ENCODE data around the gene NDST1.
"Not testable (repeated sequence)": the region's sequence is repeated elsewhere in the genome, so short reads cannot be mapped to it uniquely, and the experiment has no call there.

Gene NDST1

DNA sequence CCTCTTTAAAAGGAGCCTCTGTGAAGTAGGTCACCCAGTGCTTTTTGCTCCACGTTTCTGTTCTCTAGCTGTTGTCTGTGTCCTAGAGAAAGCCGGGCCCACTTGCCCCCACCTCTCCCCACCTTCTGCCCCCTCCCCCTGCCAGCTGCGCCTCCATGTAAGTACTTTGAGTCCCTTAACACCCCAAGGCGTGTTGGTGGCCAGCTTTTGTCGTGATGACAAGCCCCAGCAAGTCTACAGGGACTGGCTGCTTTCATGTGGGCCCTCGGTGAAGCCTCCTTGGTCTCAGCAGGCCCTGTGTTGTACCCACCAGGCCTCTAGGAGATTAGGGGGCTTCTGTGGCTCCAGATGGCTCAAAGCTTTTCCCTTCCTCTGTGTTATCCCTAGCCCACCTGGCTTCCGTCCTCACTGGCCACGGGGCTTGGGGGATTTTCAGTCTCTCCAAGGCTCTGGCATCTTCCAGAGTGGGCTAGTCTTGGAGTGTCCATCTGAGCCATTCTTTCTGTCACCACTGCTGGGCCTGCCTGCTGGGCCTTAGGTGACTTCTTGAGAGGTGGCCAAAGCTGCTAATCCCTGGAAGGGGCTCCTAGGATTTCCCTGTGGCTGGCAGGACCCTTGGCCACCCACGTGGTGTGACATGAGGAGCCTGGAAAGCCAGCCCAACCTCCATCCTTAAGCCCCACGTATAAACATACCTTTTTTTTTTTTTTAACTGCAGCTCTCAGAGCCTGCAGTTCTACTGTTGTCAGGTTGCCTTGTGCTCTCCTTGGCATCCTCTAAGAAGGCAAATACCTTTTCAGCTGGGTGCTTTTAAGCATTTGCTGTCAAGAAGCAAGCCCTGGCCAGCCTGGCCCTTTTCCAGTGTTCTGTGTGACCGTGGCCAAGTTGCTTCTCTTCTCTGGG is 1.1 kb upstream of the NDST1 start:
- no peak for DNase-seq

DNA sequence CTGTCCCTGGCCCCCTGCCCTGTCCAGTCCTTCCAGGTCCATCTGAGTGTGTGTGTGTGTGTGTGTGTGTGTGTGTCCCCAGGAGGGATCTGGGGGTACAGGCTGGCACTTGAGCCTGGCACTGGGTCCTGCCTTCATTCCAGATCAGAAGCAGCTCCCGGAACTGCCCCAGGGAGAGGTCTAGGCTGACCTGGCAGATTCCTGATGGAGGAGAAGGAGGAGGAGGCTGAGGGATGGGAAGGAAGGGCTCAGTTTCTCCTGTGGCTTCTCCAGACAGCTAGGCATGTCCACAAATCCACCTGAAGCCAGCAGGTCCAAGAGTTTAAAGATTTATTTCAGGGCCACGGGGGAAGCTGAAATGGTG is 328 bp downstream of the NDST1 start:
- DNase-seq: no peak

DNA sequence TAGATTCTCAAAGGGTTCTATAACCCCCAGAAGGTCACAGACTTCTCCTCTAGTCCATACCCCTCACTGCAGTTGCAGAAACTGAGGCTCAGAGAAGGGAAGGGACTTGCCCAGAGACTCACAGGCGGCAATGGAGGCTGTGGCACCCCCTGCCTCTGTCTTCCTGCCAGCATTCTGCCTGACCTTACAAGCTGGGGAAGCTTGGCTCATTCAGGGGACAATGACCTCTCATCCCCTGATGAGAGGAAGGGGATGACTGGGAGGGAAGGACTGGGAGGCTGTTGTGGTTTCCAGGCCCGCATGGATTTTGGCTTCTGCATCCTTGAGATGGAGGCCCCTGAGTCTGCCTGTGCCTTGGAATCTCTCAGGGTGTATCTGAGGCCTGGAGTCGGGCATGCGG is 897 bp downstream of the NDST1 start:
- DNase-seq: no peak

DNA sequence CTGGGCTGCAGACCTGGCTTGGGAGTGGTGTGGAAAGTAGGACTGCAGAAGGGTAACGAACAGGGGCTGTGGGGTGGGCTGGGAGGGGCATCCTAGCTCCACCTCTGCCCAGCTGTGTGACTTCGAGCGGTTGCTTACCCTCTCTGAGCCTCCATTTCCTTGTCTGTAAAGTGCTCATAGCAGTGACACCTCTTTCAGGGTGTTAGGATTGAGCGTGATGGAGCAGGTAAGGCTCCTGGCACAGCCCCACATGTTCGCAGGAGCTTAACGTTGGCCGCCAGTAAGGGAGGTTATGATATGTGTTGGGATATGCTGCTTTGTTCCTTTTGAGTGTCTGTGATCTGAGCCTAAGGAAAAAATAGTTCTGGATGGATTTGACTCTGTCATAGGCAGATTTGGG is 2.1 kb downstream of the NDST1 start:
- no peak for DNase-seq

DNA sequence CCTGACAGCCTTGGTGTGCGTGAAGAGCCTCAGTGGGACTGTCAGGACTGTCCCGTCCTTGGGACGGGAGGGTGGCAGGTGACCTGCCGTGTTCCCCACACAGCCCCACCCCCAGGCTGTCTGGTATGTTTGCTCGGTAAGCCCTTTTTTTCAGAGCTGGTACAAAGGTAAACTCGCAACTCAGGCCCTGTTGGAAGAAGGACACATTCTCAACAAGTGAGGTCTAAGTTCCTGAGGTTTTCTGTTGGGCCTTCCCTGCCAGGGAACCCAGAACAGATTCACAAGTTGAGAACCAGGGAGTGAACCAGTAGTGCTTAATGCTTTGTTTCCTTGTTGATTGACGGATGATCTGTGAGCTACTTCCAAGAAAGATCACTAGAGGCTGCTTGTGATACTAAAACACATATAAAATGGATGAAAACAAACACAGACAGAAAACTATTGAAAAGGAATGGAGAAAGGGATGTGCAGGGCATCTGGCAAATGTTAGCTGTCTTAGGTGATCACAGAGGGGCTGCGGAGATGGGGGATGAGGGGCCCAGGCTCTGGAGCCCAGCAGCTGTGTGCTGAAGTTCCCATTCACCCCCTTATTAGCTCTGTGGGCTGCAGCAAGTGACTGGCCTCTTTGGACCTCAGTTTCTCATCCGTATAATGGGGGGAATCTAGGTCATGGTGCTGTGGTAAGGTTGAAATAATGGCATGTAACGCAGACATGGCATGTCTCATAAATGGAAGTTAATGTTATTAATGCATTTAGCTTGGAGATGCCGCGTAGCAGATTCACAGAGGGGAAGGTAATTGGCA is 2.7 kb downstream of the NDST1 start:
- DNase-seq: no peak

DNA sequence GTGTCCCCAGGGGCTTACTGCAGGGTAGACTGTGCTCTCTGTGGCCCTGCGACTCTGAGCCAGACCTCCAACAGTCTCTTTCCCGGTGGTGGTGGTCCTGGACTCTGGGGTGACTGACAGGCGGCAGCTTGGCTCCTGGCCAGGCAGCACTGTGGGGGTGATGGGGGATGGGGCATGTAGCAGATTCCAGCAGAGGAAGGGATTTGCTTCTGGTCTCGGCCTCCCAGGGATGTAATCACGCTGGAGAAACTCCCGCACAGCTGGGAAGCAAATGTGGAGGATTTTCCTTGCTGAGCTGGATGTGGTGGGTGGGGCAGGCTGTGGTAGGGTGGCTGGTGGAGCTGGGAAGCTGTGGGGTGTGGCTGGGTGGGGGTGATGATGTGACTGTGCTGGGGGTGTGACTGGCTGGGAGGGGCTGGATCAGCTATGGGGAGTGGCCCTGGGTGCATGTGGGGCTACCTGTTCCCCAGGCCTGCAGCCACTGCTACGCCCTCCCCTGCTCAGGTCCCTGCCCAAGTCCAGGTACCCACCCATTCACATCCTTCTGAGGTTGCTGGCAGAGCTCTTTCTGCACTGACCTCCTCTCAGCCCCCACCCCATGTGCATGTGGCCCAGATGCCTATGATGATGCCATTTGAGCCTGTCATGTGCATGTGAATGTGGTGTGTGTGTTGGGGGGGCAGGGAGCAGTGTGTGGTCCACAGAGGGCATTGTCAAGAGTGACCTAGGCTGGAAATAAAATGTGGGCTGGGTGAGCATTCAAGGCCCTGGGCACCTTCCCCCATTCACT is 3.8 kb downstream of the NDST1 start:
- DNase-seq: peak in 14 of 56 donors; percentile 26 to 79 (median 40)

DNA sequence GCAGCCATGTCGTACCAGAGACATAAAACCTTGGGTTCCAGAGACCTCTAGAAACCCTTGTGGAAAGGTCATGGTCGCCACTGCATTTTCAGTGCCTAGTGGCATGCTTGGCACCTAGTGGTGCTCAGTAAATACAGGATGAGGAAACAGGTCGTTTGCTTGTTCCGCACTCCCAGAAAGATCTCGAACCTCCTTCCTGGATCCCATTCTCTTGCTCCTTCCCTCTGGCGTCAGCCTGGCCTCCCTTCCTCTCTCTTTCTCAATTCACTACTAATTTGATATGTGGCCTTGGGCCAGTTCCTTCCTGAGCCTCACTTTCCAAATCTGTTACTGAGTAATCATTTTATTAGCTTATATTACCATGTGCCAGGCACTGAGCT is 4.4 kb downstream of the NDST1 start:
- DNase-seq: no peak

DNA sequence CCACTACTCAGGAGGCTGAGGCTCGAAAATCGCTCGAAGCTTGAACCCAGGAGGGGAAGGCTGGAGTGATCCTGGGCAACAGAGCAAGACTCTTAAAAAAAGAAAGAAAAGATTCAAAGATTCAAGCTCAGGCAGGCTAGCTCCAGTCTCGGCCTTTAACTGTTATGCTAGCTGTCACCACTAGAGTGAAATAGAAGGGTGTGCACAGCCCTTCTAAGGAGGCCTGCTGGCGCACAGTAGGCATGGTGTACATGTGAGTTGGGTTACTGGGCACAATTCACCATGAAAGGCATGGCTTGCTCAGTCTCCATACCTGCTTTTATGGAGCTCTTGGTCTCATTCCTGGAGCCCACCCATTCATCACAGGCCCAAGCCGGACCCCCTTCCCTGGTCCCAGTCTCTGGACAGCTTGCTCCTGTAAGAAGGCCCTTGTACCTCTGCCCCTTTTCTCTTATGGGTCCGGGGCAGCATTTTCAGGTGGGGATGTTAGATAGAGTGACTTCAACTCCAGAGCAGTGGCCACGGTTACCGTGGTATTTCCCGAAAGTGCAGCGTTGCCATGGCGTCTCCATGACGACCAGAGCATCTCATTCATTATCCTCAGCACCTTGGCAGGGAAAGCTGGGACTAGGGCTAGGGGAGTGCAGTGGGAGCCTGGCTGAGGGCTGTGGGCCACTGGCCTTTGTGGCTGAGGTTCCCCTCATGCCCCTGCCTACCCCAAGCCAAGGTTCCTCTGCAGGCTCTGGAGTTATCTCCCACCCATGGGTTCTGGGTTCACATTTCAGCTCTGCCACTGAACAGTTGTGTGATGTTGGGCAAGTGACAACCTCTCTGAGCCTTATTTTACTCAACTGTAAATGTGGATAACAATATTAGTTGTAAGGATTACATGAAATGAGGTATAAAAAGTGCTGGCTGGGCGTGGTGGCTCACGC is 5.7 kb downstream of the NDST1 start:
- DNase-seq: peak in 21 of 56 donors; percentile 28 to 61 (median 48)

DNA sequence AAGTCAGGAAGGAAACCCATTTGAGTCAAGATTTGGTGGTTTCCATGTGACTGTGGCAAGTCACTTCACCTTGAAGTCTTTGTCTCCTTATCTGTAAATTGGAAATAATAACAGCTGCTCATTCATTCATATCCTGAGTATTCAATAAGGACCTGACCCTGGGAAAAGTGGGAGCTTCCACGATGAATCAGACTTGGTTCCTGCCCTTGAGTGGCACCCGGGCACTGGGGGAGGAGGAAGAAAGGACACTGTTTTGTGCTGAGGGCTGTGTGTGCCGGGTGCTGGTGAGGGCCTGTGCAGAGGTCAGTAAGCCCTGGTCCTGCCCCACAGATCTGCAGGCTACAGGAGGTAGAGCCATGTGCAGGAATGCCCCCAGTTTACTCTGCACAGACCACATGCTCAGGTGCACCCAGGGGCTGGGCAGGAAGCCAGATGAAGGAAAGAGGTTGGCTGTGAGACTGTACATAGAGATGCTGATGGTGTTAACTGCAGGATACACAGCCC is 6.8 kb downstream of the NDST1 start:
- no peak for DNase-seq

DNA sequence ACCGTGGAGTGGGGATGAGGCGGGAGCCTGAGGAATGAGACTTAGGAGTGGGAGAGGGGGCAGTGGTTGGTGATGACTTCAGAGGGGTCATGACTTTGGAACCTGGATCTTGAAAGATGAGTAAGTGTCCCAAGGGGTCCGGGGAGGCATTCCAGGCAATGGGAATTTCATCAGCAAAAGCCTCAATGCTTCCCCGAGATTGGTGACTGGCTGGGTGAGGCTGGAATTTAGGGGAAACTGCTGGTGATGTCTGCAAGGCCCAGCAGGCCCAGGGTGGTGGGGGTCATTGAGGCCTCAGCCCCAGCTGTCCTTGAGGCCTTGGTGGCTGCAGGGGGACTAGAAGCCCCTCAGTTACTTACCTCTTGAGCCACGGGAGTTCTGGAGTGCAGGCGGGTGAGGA is 7.5 kb downstream of the NDST1 start:
- no peak for DNase-seq

DNA sequence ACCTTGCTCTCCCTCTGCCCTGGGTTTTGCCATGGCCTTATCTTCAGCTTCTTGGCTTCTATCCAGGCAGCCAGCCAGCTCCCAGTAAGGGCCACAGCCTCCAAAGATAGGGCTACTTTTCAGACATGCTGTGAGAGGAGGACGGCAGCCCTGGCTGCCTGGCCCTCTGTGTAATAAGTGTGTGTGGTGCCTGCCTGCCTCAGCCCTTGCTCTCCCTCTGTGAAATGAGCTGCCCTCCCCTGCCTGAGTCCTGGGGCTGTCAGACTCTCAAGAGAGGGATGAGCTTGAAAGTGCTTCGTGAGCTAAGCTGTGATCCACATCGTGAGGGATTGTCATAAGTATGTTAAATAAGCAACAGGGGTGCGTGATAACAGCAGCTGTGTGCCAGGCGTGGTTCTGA is 8.1 kb downstream of the NDST1 start:
- DNase-seq: no peak

DNA sequence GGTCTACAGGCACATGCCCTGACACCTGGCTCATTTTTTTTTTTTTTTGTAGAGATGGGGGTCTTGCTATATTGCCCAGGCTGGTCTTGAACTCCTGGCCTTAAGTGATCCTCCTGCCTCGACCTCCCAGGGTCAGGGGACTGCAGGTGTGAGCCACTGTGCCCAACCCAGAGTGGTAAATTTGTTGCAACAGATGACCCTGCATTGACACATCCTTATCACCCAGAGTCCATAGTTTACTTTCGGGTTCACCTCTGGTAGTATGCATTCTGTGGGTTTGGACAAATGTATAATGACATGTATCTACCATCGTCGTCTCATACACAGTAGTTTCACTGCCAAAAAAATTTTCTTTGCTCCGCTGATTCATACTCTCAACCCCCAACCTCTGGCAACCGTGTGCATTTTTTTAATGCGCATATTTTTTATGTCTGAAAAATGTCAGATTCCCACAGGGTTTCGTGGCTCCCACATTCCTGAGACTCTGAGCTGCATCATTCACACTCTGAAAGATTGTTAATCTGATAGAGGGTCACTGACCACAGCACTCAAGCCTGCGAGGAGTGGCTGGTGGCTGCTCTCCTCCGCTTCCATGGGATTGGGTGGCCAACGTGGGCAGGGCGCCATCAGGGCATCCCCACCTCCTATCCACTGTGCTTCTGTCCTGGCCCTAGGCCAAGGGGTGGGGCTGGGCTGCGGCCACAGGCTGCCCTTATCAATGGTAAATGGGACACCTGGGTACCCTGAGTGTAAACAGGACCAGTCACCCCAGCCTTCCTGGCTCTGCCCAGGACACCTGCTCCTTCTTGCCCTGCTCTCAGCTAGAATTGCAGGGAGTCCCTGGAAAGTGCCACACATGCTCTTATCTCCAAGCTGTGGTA is 9.6 kb downstream of the NDST1 start:
- peak in 7 of 56 donors; percentile 21 to 79 (median 29) for DNase-seq

DNA sequence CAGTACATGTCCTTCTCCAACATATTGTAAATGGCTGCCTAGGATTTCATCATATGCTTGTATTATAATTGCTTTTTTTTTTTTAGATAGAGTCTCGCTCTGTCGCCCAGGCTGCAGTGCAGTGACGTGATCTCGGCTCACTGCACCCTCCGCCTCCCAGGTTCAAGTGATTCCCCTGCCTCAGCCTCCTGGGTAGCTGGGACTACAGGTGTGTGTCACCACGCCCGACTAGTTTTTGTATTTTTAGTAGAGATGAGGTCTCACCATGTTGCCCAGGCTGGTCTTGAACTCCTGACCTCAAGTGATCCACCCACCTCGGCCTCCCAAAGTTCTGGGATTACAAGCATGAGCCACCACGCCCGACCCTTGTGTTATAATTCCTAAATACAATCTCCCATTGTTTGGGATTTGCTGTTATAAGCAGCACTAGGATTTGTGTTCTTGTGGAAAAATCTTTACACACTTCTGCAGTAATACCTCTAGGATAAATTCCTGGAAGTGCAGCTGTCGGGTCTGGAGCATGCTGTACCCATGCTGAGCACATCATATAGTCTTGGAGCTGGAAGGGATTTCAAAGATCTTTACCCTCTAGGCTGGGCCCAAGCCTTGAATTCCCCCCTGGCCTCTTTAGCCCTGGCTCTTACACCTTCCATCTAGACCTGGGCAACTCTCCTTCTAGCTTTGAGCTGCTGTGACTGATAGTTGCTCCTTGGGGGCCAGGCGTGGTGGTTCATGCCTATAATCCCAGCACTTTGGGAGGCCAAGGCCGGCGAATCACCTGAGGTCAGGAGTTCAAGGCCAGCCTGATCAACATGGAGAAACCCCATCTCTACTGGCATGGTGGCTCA is 11.0 kb downstream of the NDST1 start:
- DNase-seq: not testable (repeated sequence)

DNA sequence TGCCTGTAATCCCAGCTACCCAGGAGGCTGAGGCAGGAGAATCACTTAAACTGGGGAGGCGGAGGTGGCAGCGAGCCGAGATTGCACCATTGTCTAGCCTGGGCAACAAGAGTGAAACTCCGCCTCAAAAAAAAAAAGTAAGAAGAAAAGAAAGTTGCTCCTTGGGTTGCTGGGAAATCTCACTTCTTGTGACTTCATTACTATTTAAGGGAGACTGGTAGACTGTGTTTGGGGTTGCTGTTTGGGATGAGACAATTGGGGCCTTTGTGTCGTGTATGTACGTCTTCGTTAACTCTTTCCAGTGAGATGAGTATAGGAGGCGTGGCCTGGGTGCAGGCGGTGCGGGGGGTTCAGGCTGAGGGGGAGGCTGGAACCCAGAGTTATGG is 11.6 kb downstream of the NDST1 start:
- peak in 1 of 56 donors; percentile 36 for DNase-seq

DNA sequence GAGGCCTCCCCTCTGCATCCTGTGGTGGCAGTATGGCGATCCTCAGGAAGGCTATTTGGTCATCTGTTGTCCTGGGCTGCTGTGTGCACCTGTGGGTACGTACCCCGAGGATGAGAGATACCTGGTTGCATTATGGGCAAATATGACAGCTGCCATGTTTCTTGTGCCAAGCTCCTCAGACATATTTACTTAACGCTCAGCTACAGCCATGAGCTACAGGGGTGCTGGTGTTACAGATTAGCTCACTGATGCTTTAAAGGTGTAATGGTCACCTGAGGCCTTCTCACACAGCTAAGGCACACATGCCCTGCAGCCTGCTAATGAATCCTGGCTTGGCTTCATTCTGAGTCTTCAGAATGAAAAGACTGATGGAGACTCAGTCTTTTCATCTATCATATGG is 12.0 kb downstream of the NDST1 start:
- no peak for DNase-seq

DNA sequence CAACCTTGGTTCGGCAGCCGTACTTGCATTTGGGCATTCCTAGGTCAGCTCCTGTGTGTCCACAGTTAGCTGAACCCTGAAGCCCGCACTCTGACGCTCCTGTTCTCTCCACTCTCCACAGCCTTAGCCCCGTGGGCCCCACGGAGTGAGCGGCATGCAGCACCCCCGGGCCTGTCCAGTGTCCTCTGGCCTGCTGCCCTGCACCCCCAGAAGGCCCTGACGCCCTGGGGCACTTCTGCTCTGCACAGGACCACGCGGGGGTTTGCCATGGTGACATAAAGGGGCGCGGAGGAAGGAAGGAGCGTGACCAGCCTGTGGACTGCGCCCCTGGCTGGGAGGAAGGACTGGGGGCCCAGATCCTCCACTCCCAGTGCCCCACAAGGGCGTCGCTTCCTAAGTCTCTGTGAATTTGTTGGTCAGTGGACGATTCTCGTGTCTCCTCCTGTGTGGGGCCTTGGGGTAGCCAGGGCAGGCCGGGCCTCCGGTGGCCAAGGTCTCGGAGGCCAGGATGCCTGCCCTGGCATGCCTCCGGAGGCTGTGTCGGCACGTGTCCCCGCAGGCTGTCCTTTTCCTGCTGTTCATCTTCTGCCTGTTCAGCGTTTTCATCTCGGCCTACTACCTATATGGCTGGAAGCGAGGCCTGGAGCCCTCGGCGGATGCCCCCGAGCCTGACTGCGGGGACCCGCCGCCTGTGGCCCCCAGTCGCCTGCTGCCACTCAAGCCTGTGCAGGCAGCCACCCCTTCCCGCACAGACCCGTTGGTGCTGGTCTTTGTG is 13.0 kb downstream of the NDST1 start:
- DNase-seq: no peak

DNA sequence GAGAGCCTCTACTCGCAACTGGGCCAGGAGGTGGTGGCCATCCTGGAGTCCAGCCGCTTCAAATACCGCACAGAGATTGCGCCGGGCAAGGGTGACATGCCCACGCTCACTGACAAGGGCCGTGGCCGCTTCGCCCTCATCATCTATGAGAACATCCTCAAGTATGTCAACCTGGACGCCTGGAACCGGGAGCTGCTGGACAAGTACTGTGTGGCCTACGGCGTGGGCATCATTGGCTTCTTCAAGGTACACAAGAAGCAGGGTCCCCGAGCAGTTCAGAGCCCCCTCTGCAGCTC is 13.5 kb downstream of the NDST1 start:
- DNase-seq: no peak

DNA sequence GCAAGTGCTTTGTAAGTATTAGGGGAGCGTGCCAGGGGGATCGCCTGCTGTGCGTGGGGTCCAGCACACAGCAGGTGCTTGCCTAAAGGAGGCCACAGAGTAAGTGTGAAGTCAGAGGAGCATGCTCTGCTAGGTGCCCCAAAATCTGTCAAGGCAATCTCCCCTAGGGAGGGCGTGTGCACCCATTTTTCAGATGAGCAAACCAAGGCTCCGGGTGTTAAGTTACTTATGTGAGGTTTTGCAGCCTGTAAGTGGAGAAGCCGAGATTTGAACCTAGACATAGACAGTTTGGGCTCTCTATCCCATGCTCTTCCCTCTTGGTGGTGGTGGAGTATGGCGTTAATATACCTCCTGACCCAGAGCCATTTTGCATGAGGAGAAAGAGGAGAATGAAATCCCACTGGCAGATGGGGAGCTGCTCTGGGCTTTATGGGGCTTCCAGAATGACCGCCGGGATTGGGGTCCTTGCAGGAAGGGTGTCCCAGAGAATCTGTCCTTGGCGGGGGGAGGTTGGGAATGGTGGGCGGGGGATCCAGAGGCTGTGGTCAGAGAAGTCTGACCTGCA is 14.1 kb downstream of the NDST1 start:
- no peak for DNase-seq

Measured in amygdala (tissue), 56 donors.